Left kidney (tissue), 8 donors: ENCODE results near the gene SLC30A4. TPM values are rescaled to one million over a fixed set of nuclear protein-coding genes. Genes with fewer than 3 reads are reported as not detected.
A peak's percentile ranks its signal among the peaks of the same experiment; 100 is the strongest.
"Not testable (repeated sequence)": the region's sequence is repeated elsewhere in the genome, so short reads cannot be mapped to it uniquely, and the experiment has no call there.

Experiments used
- DNase-seq: peaks from one replicate; pipeline ENCODE4 v3.0.0-alpha.2; 2013
- long read RNA-seq, 8 donors: transcript quantifications; one replicate each; lab custom pipeline, GENCODE V29; 2026
- polyA plus RNA-seq: library from polyadenylated mRNA; unstranded; fragments of 120-200 nt; gene quantifications from one replicate; pipeline ENCODE4 v1.2.1, GENCODE V29; 2013; ENCODE audit not compliant: insufficient read length

The SLC30A4 gene
- 11.3 TPM for polyA plus RNA-seq
- long read RNA-seq, donor 1, full-length matches to known transcripts, result 1 of 1 reads
- long read RNA-seq, donor 1, partial matches to known transcripts, result 0 of 1 reads
- long read RNA-seq, donor 1, other reads (novel, unspliced or antisense), result 0 of 1 reads
- long read RNA-seq, donor 2, result 0 reads
- long read RNA-seq, donor 3, full-length matches to known transcripts, result 3 of 3 reads
- long read RNA-seq, donor 3, partial matches to known transcripts, result 0 of 3 reads
- long read RNA-seq, donor 3, other reads (novel, unspliced or antisense), result 0 of 3 reads
- long read RNA-seq, donor 4, result 0 reads
- long read RNA-seq, donor 5, result 0 reads
- long read RNA-seq, donor 6, result 0 reads
- long read RNA-seq, donor 7, full-length matches to known transcripts, result 1 of 1 reads
- long read RNA-seq, donor 7, partial matches to known transcripts, result 0 of 1 reads
- long read RNA-seq, donor 7, other reads (novel, unspliced or antisense), result 0 of 1 reads
- long read RNA-seq, donor 8, full-length matches to known transcripts, result 3 of 3 reads
- long read RNA-seq, donor 8, partial matches to known transcripts, result 0 of 3 reads
- long read RNA-seq, donor 8, other reads (novel, unspliced or antisense), result 0 of 3 reads

GRCh38 chr15:45522328-45523165, at the start of gene SLC30A4:
SLC30A4 (minus strand) TSS chr15:45522755; CDS start chr15:45522354, 401 bp downstream.
- peak; percentile 72 for DNase-seq

GRCh38 chr15:45555934-45556608, 33.5 kb upstream of the SLC30A4 start:
- DNase-seq, result no peak

- no peak for DNase-seq
Observed at GRCh38 chr15:45551676-45552075, 29.1 kb upstream of the SLC30A4 start.

GRCh38 chr15:45550436-45550835, 27.9 kb upstream of the SLC30A4 start:
- no peak for DNase-seq

DNA sequence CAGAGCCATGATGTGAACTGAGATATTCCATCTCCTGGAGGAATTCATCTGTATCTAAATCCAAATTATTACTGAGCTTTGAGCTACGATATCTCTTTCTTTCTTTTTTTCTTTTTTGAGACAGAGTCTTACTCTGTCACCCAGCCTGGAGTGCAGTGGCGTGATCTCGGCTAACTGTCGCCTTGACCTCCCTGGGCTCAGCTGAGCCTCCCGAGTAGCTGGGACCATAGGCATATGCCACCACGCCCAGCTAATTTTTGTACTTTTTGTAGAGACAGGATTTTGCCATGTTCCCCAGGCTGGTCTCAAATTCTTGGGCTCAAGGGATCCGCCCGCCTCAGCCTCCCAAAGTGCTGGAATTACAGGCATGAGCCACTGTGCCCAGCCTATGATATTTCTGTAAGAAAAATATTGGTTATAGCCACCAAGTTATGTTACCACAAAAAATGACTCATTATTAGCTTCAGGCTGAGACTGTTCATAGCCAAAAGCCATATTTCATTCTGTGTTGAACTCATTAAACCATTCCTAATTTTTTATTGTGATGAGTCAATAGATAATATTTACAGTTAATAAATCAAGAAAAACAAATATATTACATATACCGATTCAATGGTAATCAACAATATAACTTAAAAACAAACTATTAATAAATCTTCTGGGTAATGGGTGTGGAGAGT, 27.1 kb upstream of the SLC30A4 start:
- DNase-seq, result no peak

- DNase-seq, result no peak
Observed at GRCh38 chr15:45548753-45549520, 26.4 kb upstream of the SLC30A4 start.

DNA sequence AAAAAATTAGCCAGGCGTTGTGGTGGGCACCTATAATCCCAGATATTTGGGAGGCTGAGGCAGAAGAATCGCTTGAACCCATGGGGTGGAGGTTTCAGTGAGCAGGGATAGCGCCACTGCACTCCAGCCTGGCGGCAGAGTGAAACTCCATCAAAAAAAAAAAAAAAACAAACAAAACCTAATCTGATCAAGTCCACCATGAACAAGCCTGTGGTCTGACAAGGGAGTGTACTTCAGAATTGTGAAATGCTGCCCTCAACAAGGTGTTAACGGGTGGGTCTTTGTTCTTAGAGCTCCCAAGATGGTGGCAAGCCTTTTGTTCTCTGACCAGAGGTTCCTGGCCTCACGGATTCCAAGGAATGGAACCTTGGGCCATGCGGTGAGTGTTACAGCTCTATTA, 24.2 kb upstream of the SLC30A4 start:
- DNase-seq, result no peak

DNA sequence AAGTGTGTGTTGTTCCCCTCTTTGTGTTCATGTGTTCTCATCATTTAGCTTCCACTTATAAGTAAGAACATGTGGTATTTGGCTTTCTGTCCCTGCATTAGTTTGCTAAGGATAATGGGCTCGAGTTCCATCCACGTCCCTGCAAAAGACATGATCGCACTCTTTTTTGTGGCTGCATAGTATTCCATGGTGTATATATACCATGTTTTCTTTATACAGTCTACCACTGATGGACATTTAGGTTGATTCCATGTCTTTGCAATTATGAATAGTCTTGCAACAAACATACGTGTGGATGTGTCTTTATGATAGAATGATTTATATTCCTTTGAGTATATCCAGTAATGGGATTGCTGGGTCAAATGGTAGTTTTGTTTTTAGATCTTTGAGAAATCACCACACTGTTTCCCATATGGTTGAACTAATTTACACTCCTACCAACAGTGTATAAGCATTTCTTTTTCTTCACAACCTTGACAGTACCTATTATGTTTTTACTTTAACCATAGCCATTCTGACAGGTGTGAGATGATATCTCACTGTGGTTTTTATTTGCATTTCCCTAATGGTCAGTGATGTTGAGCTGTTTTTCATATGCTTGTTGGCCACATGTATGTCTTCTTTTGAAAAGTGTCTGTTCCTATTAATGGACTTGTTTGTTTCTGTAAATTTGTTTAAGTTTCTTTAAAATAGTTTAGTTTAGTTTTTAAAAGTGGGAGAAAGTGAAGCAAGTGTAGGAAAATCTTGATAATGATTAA, 21.9 kb upstream of the SLC30A4 start:
- DNase-seq, result no peak

DNA sequence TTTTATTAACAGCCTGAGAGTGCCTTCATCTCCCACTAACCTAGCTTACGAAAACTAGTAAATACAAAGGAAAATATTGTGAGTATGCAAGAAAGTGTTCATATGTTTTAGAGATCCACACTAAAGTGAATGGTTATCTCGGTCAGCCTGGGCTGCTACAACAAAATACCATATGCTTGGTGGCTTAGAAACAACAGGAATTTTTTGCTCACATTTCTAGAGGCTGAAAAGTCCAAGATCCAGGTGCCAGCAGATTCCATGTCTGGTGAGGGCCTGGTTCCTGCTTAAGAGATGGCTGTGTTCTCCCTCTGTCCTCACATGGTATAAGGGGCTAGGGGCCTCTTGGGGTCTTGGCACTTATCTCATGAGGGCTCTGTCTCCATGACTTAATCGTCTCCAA, 20.5 kb upstream of the SLC30A4 start:
- no peak for DNase-seq

- no peak for DNase-seq
Observed at GRCh38 chr15:45540531-45540930, 18.0 kb upstream of the SLC30A4 start.

DNA sequence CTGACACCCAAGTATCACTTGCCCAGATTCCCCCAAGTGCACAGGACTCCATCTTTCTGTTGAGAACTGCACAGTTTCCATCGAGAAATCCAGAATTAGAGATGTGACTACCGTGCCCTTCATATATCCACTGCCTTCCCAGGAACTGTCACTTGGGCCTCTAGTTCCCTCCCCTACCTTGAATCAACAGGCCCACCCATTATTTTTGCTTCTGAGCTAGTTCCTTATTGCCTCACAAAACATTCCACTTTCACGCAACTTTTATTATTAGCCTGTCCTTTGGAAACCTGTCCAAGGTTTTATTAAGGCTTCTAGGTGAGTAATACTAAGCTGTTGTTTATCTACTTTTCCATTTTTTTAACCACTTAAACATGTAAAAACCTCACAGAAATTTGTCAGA, 17.1 kb upstream of the SLC30A4 start:
- no peak for DNase-seq

- DNase-seq, result no peak
Observed at GRCh38 chr15:45536934-45537333, 14.4 kb upstream of the SLC30A4 start.

- no peak for DNase-seq
Observed at GRCh38 chr15:45535486-45536042, 13.0 kb upstream of the SLC30A4 start.

DNA sequence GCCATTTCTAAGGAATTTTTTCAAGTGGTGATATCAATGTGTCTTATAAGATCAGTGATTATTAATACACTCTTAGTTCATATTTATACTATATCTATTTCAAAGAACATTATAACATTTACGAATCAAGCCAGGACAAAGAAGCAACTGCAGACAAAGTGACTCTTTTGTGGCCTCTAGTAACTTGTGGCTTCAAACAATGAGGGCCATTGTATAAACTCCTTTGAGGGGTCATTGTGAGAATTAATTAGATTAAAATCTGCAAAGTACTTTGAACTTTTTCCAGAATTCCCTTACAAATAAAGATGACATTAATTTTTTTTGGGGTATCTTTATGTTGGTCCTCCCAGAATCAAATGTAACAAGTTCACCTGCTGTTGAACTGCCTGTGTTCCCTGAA, 12.3 kb upstream of the SLC30A4 start:
- DNase-seq, result no peak

GRCh38 chr15:45532892-45533291, 10.3 kb upstream of the SLC30A4 start:
- DNase-seq, result not testable (repeated sequence)

GRCh38 chr15:45529613-45530012, 7.1 kb upstream of the SLC30A4 start:
- no peak for DNase-seq

DNA sequence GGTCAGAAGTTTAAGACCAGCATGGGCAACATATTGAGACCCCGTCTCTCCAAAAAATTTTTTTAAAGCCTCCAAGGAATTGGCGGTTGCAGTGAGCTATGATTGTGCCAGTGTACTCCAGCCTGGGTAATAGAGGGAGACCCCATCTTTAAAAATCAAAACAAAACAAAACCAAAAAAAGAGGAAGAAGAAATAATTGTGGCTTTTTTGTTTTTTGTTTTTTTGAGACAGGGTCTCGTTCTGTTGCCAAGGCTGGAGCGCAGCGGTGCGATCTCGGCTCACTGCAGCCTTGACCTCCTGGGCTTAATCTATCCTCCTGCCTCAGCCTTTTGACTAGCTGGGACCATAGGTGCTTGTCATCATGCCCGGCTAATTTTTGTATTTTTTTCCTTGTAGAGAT, 4.5 kb upstream of the SLC30A4 start:
- no peak for DNase-seq

- no peak for DNase-seq
Observed at GRCh38 chr15:45523166-45523460, 558 bp upstream of the SLC30A4 start.

DNA sequence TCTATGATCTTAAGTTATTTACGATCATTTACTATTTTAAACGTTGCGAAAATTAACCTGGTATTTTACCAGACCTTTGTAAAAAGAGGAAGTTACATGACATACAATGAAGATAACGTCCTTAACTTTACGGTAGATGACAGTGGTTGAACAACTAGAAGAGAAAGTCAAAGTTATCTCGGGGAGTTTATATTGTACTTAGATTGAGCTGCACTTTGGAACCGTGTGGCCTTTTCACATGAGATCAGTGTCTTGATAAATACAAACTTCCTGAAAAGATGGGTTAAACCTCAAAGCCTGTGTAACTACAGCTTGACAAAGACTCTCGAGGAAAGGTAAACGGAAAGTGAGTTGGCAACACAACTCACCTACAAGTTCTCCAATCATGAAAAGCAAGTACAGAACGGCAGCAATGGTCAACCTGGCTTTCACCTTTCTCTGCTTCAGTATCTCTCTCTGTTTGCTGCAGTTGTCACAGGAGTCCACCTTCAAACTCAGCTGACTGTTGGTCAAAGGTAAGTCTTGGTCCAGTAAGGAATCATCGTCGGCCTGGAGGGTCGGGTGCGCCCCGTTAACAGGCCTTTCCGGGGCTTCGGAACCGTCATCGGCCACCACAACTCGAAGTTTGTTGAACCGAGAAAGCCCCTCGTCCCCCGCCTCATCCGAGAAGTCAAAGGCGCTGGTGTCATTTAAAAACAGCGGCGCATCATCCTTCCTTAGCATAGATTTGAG, 793 bp downstream of the SLC30A4 start:
- DNase-seq, result peak; percentile 28
